HepG2 (cell line): ENCODE measurements around the gene TSPAN5. TPM values are rescaled to one million over a fixed set of nuclear protein-coding genes. Genes with fewer than 3 reads are reported as not detected.

ENCODE experiments used
- ATAC-seq: fragments of 200-7000 bp; cut with Tn5 transposase; 3 replicates; pipeline ENCODE4 v1.9.1; 2020; ENCODE audit warnings: mild to moderate bottlenecking, moderate library complexity
- BruUV-seq: library from RNA; stranded (reverse); fragments of 400-500 nt; replicated peaks from 2 replicates; lab custom pipeline; 2021; lab: Mats Ljungman, UMichigan
- CTCF ChIA-PET: fragments of 300-600 bp; formaldehyde crosslinking; extraction: SDS; loops from one replicate; lab custom pipeline; 2021; ENCODE audit warnings: low total read pairs, inconsistent platforms, low intra/inter-chr PET ratio; lab: Yijun Ruan, JAX
- POLR2A ChIA-PET: fragments of 350-600 bp; sonication (Branson Sonifier 250); formaldehyde crosslinking; loops from one replicate; lab custom pipeline; 2020; ENCODE audit warnings: antibody characterized with exemption, inconsistent platforms; lab: Yijun Ruan, JAX
- DNase-seq: peaks from one replicate; pipeline ENCODE4 v3.0.0-alpha.2; 2015; ENCODE audit warnings: low spot score
- FAIRE-seq: peaks from 3 replicates; lab custom pipeline; 2011; peaks lifted over from hg19 to GRCh38; lab: Jason Lieb, UNC
- H2AFZ ChIP-seq: one replicate; pipeline ENCODE4 v1.6.1; 2011; ENCODE audit warnings: low read length, inconsistent platforms
- H3K27ac ChIP-seq: fragments of 300-600 bp; 3 replicates; pipeline ENCODE4 v1.8.0; 2011; ENCODE audit warnings: mixed run types, mild to moderate bottlenecking, mixed read lengths, low read length, inconsistent platforms; ENCODE audit not compliant: insufficient read depth; ENCODE audit errors: extremely low read length
- H3K27me3 ChIP-seq, 2 experiments: fragments of 200-600 bp in 1 of 2; 2 replicates in 1 of 2; 3 replicates in 1 of 2; pipeline versions ENCODE4 v1.6.0 to v1.8.0; 2011; ENCODE audit warnings: low read length in 2 of 2, mild to moderate bottlenecking in 2 of 2, moderate library complexity in 2 of 2, inconsistent platforms in 1 of 2; ENCODE audit not compliant: insufficient read depth in 2 of 2, control insufficient read depth in 1 of 2
- H3K36me3 ChIP-seq, 2 experiments: fragments of 200-600 bp in 1 of 2; replicated peaks in 1 of 2; 2 replicates in 1 of 2; 3 replicates in 1 of 2; pipeline versions ENCODE4 v1.5.1 to v1.8.0; 2011; ENCODE audit warnings: low read length in 2 of 2, inconsistent platforms in 1 of 2; ENCODE audit not compliant: insufficient read depth in 2 of 2, control insufficient read depth in 1 of 2
- H3K4me1 ChIP-seq: 2 replicates; pipeline ENCODE4 v1.5.1; 2012; ENCODE audit warnings: low read length, inconsistent platforms; ENCODE audit not compliant: insufficient read depth
- H3K4me2 ChIP-seq: 2 replicates; pipeline ENCODE4 v1.6.0; 2011; ENCODE audit warnings: low read depth, low read length, inconsistent platforms
- H3K4me3 ChIP-seq, 3 experiments: fragments of 200-600 bp in 1 of 3; sonication (generic), shearing (Covaris generic) in 1 of 3; replicated peaks in 1 of 3; 2 replicates each; pipeline ENCODE4 v1.5.1; 2011 to 2016; ENCODE audit warnings: low read length in 3 of 3, inconsistent platforms in 2 of 3, low read depth in 2 of 3, mild to moderate bottlenecking in 2 of 3, control low read depth in 1 of 3, mixed read lengths in 1 of 3; ENCODE audit not compliant: insufficient read depth in 1 of 3
- H3K79me2 ChIP-seq: one replicate; pipeline ENCODE4 v1.6.1; 2011; ENCODE audit warnings: low read length, inconsistent platforms; ENCODE audit not compliant: insufficient read depth
- H3K9ac ChIP-seq: 2 replicates; pipeline ENCODE4 v1.6.0; 2011; ENCODE audit warnings: mild to moderate bottlenecking, low read depth, low read length, inconsistent platforms; ENCODE audit not compliant: insufficient read depth
- H3K9me3 ChIP-seq: 2 replicates; pipeline ENCODE4 v1.5.1; 2012; ENCODE audit warnings: mild to moderate bottlenecking, low read length
- H4K20me1 ChIP-seq: 2 replicates; pipeline ENCODE4 v1.6.0; 2011; ENCODE audit warnings: inconsistent platforms, mild to moderate bottlenecking, low read length, moderate library complexity; ENCODE audit not compliant: insufficient read depth
- CBFB ChIP-seq: sonication (generic); formaldehyde crosslinking; IDR thresholded peaks from 2 replicates; pipeline ENCODE4 v1.4.0; 2020; ENCODE audit warnings: missing genetic modification reagents
- DNMT1 ChIP-seq: sonication (generic); formaldehyde crosslinking; IDR thresholded peaks from 2 replicates; pipeline ENCODE4 v1.5.1; 2020; ENCODE audit warnings: mild to moderate bottlenecking, missing genetic modification reagents
- PHB2 ChIP-seq: fragments of 450-650 bp; IDR thresholded peaks from 2 replicates; pipeline ENCODE4 v1.6.1; 2018; ENCODE audit not compliant: partially characterized antibody
- SRSF4 ChIP-seq: fragments of 200-400 bp; formaldehyde crosslinking; IDR thresholded peaks from one replicate; pipeline ENCODE4 v1.6.1; 2018; ENCODE audit warnings: mild to moderate bottlenecking, low read depth, low read length, moderate library complexity; ENCODE audit not compliant: poor library complexity, severe bottlenecking
- TCF12 ChIP-seq, 2 experiments: fragments of 450-650 bp in 1 of 2; sonication (generic) in 1 of 2; formaldehyde crosslinking in 1 of 2; IDR thresholded peaks; 2 replicates each; pipeline versions ENCODE4 v1.6.1 to v1.8.0; 2017 to 2022; ENCODE audit warnings: antibody characterized with exemption in 1 of 2, mild to moderate bottlenecking in 1 of 2, missing genetic modification reagents in 1 of 2, moderate library complexity in 1 of 2
- ZBTB21 ChIP-seq: sonication (generic); formaldehyde crosslinking; IDR thresholded peaks from 2 replicates; pipeline ENCODE4 v1.4.0; 2020; ENCODE audit warnings: missing genetic modification reagents
- ZMYM3 ChIP-seq: sonication (generic); formaldehyde crosslinking; IDR thresholded peaks from 2 replicates; pipeline ENCODE4 v1.5.1; 2020; ENCODE audit warnings: mild to moderate bottlenecking, missing genetic modification reagents
- ZNF10 ChIP-seq: sonication (generic); formaldehyde crosslinking; IDR thresholded peaks from 2 replicates; pipeline ENCODE4 v1.4.0; 2020; ENCODE audit warnings: mild to moderate bottlenecking, low read depth, missing genetic modification reagents, borderline replicate concordance
- ZNF232 ChIP-seq: sonication (generic); formaldehyde crosslinking; IDR thresholded peaks from 2 replicates; pipeline ENCODE4 v1.4.0; 2020; ENCODE audit warnings: missing genetic modification reagents, borderline replicate concordance
- ZNF776 ChIP-seq: sonication (generic); formaldehyde crosslinking; IDR thresholded peaks from 2 replicates; pipeline ENCODE4 v1.4.0; 2020; ENCODE audit warnings: mild to moderate bottlenecking, missing genetic modification reagents
- ZSCAN29 ChIP-seq: sonication (generic); formaldehyde crosslinking; conservative IDR thresholded peaks from 2 replicates; pipeline ENCODE4 v1.4.0; 2020; ENCODE audit warnings: mild to moderate bottlenecking, missing genetic modification reagents
- WGBS: methylation state at CpG from one replicate; pipeline ENCODE4 v1.1.6; 2017; ENCODE audit warnings: low lambda C conversion rate; 5-methylcytosine and 5-hydroxymethylcytosine counted together
- in situ Hi-C: cut with HindIII; loops from 2 replicates; pipeline ENCODE4 v1.10.0; 2017; ENCODE audit warnings: low pct_unique_long_range_greater_than_20kb; ENCODE audit not compliant: extremely low pct_ligation_motif_present
- intact Hi-C: fragments of 100-400 bp; cut with micrococcal nuclease; formaldehyde crosslinking; loops from one replicate; pipeline ENCODE4 v1.10.0; 2022; ENCODE audit not compliant: unreplicated experiment
- polyA plus RNA-seq, 8 experiments: library from polyadenylated mRNA; depleted of rRNA in 3 of 8; stranded (reverse) in 7 of 8; unstranded in 1 of 8; fragments of >200 nt; fragmentation: Illumina TruSeq in 4 of 8; extraction: Trizol in 4 of 8; gene quantifications; 2 replicates each; pipeline versions ENCODE4 v1.2.1 to v1.2.3, GENCODE V29; 2011 to 2016; ENCODE audit warnings: low read depth in 4 of 8, missing spikeins in 1 of 8, mixed read lengths in 1 of 8; ENCODE audit not compliant: insufficient read depth in 1 of 8
- total RNA-seq, 5 experiments: library from RNA; depleted of rRNA; stranded (reverse); fragments of >200 nt; fragmentation: Illumina TruSeq; extraction: Trizol; gene quantifications; 2 replicates each; pipeline ENCODE4 v1.2.3, GENCODE V29; 2016; ENCODE audit warnings: low read depth in 1 of 5
- TF ChIP-seq, protein P1 (sequence below): sonication (generic); formaldehyde crosslinking; IDR thresholded peaks from 2 replicates; pipeline ENCODE4 v1.4.0; 2020; ENCODE audit warnings: missing genetic modification reagents, mild to moderate bottlenecking, borderline replicate concordance
- TF ChIP-seq, protein P2 (sequence below): sonication (generic); formaldehyde crosslinking; IDR thresholded peaks from 2 replicates; pipeline ENCODE4 v1.4.0; 2020; ENCODE audit warnings: missing genetic modification reagents
- TF ChIP-seq, protein P3 (sequence below): sonication (generic); formaldehyde crosslinking; IDR thresholded peaks from 2 replicates; pipeline ENCODE4 v1.5.0; 2020; ENCODE audit warnings: mild to moderate bottlenecking, missing genetic modification reagents
- TF ChIP-seq, protein P4 (sequence below): sonication (generic); formaldehyde crosslinking; IDR thresholded peaks from 2 replicates; pipeline ENCODE4 v1.4.0; 2020; ENCODE audit warnings: missing genetic modification reagents
- TF ChIP-seq, protein P5 (sequence below): IDR thresholded peaks from 2 replicates; pipeline ENCODE4 v1.6.1; 2018; ENCODE audit warnings: missing genetic modification reagents, mild to moderate bottlenecking, missing compliant biosample characterization

Gene TSPAN5
- total and polyA plus RNA-seq, 2 of the 13 experiments (the other 11 are each of a cell fraction or from before 2014, with no cell fraction given) = 0.20 to 0.53 TPM

DNA sequence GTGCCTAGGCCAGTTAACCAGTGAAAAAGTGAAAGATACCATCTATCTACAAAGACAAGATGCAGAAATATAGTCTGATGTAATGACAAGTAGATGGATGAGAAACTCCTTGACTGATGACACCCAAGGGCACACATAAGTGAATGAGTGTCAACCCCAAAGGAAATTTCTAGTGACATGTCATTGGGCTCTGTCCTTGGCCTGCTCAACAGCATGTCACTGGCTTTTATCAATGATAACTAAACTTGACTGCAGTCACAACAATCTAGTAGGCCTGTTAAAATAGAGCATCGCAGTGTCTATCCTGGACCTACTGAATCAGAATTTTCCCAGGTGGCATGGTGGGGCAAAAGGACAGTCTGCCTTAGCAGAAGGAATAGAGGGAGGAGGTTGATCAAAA is 155.8 kb downstream of the TSPAN5 start:
- 92% methylated on average over 1 of the region's 1 CpG for WGBS
- DNase-seq (no peak), ATAC-seq (no peak), FAIRE-seq (no peak)
- Histone ChIP-seq H3K27ac (no peak overlapping the region), H3K9ac (no peak overlapping the region), H3K9me3 (no peaks in the 10 kb centered on the region), H3K4me1 (no peaks in the 10 kb centered on the region), H4K20me1 (no peaks in the 10 kb centered on the region), H3K4me3 (no peak overlapping the region), H3K4me2 (no peak overlapping the region), H3K27me3 (peaks cover 0 to 11% of the 10 kb centered on the region in 2 experiments; a peak in 2 of 5 replicates), H3K36me3 (no peaks in the 10 kb centered on the region), H3K79me2 (no peaks in the 10 kb centered on the region), H2AFZ (no peak overlapping the region)
- no TSS peak for BruUV-seq
- ChIA-PET POLR2A (no interaction called here), CTCF (no interaction called here)
- intact Hi-C loops = no loop called here
- in situ Hi-C loops = no loop called here
- TF ChIP-seq PHB2 (no peak), ZBTB21 (CRISPR knock-in tag) (no peak), TCF12 (IDR thresholded peaks at IDR 0.05) (no peak), TCF12 (CRISPR knock-in tag; IDR thresholded peaks at IDR 0.05) (no peak), ZNF10 (no peak), ZSCAN29 (CRISPR knock-in tag) (no peak), CBFB (CRISPR knock-in tag) (no peak), ZMYM3 (CRISPR knock-in tag) (no peak), SRSF4 (no peak), DNMT1 (CRISPR knock-in tag) (no peak), ZNF776 (CRISPR knock-in tag) (no peak), ZNF232 (CRISPR knock-in tag) (no peak)
- TF ChIP-seq, protein P1, sequence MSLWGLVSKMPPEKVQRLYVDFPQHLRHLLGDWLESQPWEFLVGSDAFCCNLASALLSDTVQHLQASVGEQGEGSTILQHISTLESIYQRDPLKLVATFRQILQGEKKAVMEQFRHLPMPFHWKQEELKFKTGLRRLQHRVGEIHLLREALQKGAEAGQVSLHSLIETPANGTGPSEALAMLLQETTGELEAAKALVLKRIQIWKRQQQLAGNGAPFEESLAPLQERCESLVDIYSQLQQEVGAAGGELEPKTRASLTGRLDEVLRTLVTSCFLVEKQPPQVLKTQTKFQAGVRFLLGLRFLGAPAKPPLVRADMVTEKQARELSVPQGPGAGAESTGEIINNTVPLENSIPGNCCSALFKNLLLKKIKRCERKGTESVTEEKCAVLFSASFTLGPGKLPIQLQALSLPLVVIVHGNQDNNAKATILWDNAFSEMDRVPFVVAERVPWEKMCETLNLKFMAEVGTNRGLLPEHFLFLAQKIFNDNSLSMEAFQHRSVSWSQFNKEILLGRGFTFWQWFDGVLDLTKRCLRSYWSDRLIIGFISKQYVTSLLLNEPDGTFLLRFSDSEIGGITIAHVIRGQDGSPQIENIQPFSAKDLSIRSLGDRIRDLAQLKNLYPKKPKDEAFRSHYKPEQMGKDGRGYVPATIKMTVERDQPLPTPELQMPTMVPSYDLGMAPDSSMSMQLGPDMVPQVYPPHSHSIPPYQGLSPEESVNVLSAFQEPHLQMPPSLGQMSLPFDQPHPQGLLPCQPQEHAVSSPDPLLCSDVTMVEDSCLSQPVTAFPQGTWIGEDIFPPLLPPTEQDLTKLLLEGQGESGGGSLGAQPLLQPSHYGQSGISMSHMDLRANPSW (CRISPR knock-in tag) = no peak
- TF ChIP-seq, protein P2, sequence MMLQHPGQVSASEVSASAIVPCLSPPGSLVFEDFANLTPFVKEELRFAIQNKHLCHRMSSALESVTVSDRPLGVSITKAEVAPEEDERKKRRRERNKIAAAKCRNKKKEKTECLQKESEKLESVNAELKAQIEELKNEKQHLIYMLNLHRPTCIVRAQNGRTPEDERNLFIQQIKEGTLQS (CRISPR knock-in tag) = no peak
- TF ChIP-seq, protein P3, sequence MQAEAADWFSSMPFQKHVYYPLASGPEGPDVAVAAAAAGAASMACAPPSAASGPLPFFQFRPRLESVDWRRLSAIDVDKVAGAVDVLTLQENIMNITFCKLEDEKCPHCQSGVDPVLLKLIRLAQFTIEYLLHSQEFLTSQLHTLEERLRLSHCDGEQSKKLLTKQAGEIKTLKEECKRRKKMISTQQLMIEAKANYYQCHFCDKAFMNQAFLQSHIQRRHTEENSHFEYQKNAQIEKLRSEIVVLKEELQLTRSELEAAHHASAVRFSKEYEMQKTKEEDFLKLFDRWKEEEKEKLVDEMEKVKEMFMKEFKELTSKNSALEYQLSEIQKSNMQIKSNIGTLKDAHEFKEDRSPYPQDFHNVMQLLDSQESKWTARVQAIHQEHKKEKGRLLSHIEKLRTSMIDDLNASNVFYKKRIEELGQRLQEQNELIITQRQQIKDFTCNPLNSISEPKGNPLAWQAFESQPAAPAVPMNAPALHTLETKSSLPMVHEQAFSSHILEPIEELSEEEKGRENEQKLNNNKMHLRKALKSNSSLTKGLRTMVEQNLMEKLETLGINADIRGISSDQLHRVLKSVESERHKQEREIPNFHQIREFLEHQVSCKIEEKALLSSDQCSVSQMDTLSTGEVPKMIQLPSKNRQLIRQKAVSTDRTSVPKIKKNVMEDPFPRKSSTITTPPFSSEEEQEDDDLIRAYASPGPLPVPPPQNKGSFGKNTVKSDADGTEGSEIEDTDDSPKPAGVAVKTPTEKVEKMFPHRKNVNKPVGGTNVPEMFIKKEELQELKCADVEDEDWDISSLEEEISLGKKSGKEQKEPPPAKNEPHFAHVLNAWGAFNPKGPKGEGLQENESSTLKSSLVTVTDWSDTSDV = no peak
- TF ChIP-seq, protein P4, sequence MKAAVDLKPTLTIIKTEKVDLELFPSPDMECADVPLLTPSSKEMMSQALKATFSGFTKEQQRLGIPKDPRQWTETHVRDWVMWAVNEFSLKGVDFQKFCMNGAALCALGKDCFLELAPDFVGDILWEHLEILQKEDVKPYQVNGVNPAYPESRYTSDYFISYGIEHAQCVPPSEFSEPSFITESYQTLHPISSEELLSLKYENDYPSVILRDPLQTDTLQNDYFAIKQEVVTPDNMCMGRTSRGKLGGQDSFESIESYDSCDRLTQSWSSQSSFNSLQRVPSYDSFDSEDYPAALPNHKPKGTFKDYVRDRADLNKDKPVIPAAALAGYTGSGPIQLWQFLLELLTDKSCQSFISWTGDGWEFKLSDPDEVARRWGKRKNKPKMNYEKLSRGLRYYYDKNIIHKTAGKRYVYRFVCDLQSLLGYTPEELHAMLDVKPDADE (CRISPR knock-in tag) = no peak
- TF ChIP-seq, protein P5, sequence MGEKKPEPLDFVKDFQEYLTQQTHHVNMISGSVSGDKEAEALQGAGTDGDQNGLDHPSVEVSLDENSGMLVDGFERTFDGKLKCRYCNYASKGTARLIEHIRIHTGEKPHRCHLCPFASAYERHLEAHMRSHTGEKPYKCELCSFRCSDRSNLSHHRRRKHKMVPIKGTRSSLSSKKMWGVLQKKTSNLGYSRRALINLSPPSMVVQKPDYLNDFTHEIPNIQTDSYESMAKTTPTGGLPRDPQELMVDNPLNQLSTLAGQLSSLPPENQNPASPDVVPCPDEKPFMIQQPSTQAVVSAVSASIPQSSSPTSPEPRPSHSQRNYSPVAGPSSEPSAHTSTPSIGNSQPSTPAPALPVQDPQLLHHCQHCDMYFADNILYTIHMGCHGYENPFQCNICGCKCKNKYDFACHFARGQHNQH = no peak
